ENCODE measurements around the gene TST. TPM values are rescaled to one million over a fixed set of nuclear protein-coding genes. Genes with fewer than 3 reads are reported as not detected.

The TST gene
- polyA plus RNA-seq (2013, experiment 1 of 2; ENCODE audit: insufficient read length) = 18.5 TPM
- polyA plus RNA-seq (2013, experiment 2 of 2; ENCODE audit: insufficient read length) = 19.0 TPM

GRCh38 chr22:37019309-37020191 lies at the start of gene TST, which contains the start of gene MPST:
TSS of gene TST (minus strand) at chr22:37019447. CDS start at chr22:37018732, 715 bp downstream.
TSS of gene MPST (plus strand) at chr22:37019742. CDS start at chr22:37019837, 95 bp downstream.
- DNase-seq = peak; percentile 70

GRCh38 chr22:37068859-37069258 lies 49.6 kb upstream of the TST start:
- no peak for DNase-seq

- no peak for DNase-seq
Measured at GRCh38 chr22:37067428-37067827, 48.2 kb upstream of the TST start.

- no peak for DNase-seq
Measured at GRCh38 chr22:37065961-37066360, 46.7 kb upstream of the TST start.

GRCh38 chr22:37065180-37065579 lies 45.9 kb upstream of the TST start:
- DNase-seq = no peak

- no peak for DNase-seq
Measured at GRCh38 chr22:37064553-37064952, 45.3 kb upstream of the TST start.

GRCh38 chr22:37063431-37064420 lies 44.5 kb upstream of the TST start:
- DNase-seq = no peak

GRCh38 chr22:37062702-37063381 lies 43.6 kb upstream of the TST start:
- DNase-seq = no peak

GRCh38 chr22:37062376-37062675 lies 43.1 kb upstream of the TST start:
- no peak for DNase-seq

- no peak for DNase-seq
Measured at GRCh38 chr22:37061611-37062375, 42.5 kb upstream of the TST start.

- DNase-seq = no peak
Measured at GRCh38 chr22:37060801-37061610, 41.8 kb upstream of the TST start.

- DNase-seq = no peak
Measured at GRCh38 chr22:37059876-37060449, 40.7 kb upstream of the TST start.

GRCh38 chr22:37058917-37059701 lies 39.9 kb upstream of the TST start:
- DNase-seq = no peak

GRCh38 chr22:37057796-37058510 lies 38.7 kb upstream of the TST start:
- no peak for DNase-seq

- no peak for DNase-seq
Measured at GRCh38 chr22:37057226-37057625, 38.0 kb upstream of the TST start.

- no peak for DNase-seq
Measured at GRCh38 chr22:37056246-37056645, 37.0 kb upstream of the TST start.

- no peak for DNase-seq
Measured at GRCh38 chr22:37054600-37055365, 35.5 kb upstream of the TST start.

- DNase-seq = no peak
Measured at GRCh38 chr22:37054056-37054395, 34.8 kb upstream of the TST start.

All from fibroblast of skin of abdomen (primary cell).